Measurements from ENCODE around the gene PERCC1. TPM values are rescaled to one million over a fixed set of nuclear protein-coding genes. Genes with fewer than 3 reads are reported as not detected.

Gene PERCC1
- total RNA-seq, 1 experiment from 2014 or later, result not detected

- H3K4me1 ChIP-seq (ENCODE audit: insufficient read depth, low read length), result no peaks in the 10 kb centered on the region
- H3F3A ChIP-seq (ENCODE audit: low read length, unreplicated experiment), result no peaks in the 10 kb centered on the region
- no peak overlapping the region for H3K4me2 ChIP-seq (ENCODE audit: low read length)
- no peaks in the 10 kb centered on the region for H4K20me1 ChIP-seq (ENCODE audit: low read length)
- no peak overlapping the region for H3K9ac ChIP-seq (ENCODE audit: low read length)
- no peaks in the 10 kb centered on the region for H3K79me2 ChIP-seq (ENCODE audit: low read length)
- no peaks in the 10 kb centered on the region for H3K36me3 ChIP-seq (ENCODE audit: low read depth, low read length)
- H3K9me2 ChIP-seq (replicated peaks; ENCODE audit: low read length), result no peaks in the 10 kb centered on the region
- intact Hi-C loops (cut with micrococcal nuclease), result no loop called here
- ChIA-PET POLR2A (ENCODE audit: unreplicated experiment) (no interaction called here), CTCF (no interaction called here)
- no peaks in the 10 kb centered on the region for H3K9me3 ChIP-seq (ENCODE audit: low read length)
- no TSS peak for BruUV-seq (replicated peaks)
- H3K27ac ChIP-seq (ENCODE audit: low read length), result no peak overlapping the region
- no peak overlapping the region for H2AFZ ChIP-seq (ENCODE audit: low read length)
- H3K27me3 ChIP-seq (ENCODE audit: low read length), result no peaks in the 10 kb centered on the region
- no peak for TF ChIP-seq EZH2 (IDR thresholded peaks at IDR 0.05; ENCODE audit: low read length, unreplicated experiment)
- no peak for TF ChIP-seq EZH2phosphoT487 (IDR thresholded peaks at IDR 0.05; ENCODE audit: borderline replicate concordance, low read length)
- TF ChIP-seq, protein P1, sequence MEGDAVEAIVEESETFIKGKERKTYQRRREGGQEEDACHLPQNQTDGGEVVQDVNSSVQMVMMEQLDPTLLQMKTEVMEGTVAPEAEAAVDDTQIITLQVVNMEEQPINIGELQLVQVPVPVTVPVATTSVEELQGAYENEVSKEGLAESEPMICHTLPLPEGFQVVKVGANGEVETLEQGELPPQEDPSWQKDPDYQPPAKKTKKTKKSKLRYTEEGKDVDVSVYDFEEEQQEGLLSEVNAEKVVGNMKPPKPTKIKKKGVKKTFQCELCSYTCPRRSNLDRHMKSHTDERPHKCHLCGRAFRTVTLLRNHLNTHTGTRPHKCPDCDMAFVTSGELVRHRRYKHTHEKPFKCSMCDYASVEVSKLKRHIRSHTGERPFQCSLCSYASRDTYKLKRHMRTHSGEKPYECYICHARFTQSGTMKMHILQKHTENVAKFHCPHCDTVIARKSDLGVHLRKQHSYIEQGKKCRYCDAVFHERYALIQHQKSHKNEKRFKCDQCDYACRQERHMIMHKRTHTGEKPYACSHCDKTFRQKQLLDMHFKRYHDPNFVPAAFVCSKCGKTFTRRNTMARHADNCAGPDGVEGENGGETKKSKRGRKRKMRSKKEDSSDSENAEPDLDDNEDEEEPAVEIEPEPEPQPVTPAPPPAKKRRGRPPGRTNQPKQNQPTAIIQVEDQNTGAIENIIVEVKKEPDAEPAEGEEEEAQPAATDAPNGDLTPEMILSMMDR (conservative IDR thresholded peaks at IDR 0.05; ENCODE audit: low read depth, low read length), result no peak
- DNase-seq, result no peak
- H3K4me3 ChIP-seq (ENCODE audit: low read length), result no peak overlapping the region
- no peak for ATAC-seq
Observed at GRCh38 chr16:1452530-1452929, 21.7 kb downstream of the PERCC1 start.

- no peak overlapping the region for H3K4me3 ChIP-seq (ENCODE audit: low read length)
- no peak overlapping the region for H2AFZ ChIP-seq (ENCODE audit: low read length)
- no peak for DNase-seq
- ATAC-seq, result no peak
- H3K27me3 ChIP-seq (ENCODE audit: low read length), result no peaks in the 10 kb centered on the region
- H3K9ac ChIP-seq (ENCODE audit: low read length), result no peak overlapping the region
- H4K20me1 ChIP-seq (ENCODE audit: low read length), result no peaks in the 10 kb centered on the region
- no peak overlapping the region for H3K27ac ChIP-seq (ENCODE audit: low read length)
- no peak overlapping the region for H3K4me2 ChIP-seq (ENCODE audit: low read length)
- no peaks in the 10 kb centered on the region for H3K9me3 ChIP-seq (ENCODE audit: low read length)
- H3F3A ChIP-seq (ENCODE audit: low read length, unreplicated experiment), result no peaks in the 10 kb centered on the region
- TF ChIP-seq EZH2phosphoT487 (IDR thresholded peaks at IDR 0.05; ENCODE audit: borderline replicate concordance, low read length) (no peak), EZH2 (IDR thresholded peaks at IDR 0.05; ENCODE audit: low read length, unreplicated experiment) (no peak)
- TF ChIP-seq, protein P1 (conservative IDR thresholded peaks at IDR 0.05; ENCODE audit: low read depth, low read length), result no peak
- ChIA-PET CTCF (no interaction called here), POLR2A (ENCODE audit: unreplicated experiment) (no interaction called here)
- no peaks in the 10 kb centered on the region for H3K36me3 ChIP-seq (ENCODE audit: low read depth, low read length)
- no peaks in the 10 kb centered on the region for H3K79me2 ChIP-seq (ENCODE audit: low read length)
- intact Hi-C loops (cut with micrococcal nuclease), result no loop called here
- no peaks in the 10 kb centered on the region for H3K4me1 ChIP-seq (ENCODE audit: insufficient read depth, low read length)
- BruUV-seq (replicated peaks), result no TSS peak
- H3K9me2 ChIP-seq (replicated peaks; ENCODE audit: low read length), result no peaks in the 10 kb centered on the region
Observed at GRCh38 chr16:1453316-1453715, 22.4 kb downstream of the PERCC1 start.

- no peaks in the 10 kb centered on the region for H4K20me1 ChIP-seq (ENCODE audit: low read length)
- H3F3A ChIP-seq (ENCODE audit: low read length, unreplicated experiment), result no peaks in the 10 kb centered on the region
- no peak overlapping the region for H3K4me2 ChIP-seq (ENCODE audit: low read length)
- ChIA-PET POLR2A (ENCODE audit: unreplicated experiment) (no interaction called here), CTCF (no interaction called here)
- no peaks in the 10 kb centered on the region for H3K9me3 ChIP-seq (ENCODE audit: low read length)
- H2AFZ ChIP-seq (ENCODE audit: low read length), result no peak overlapping the region
- no peak overlapping the region for H3K4me3 ChIP-seq (ENCODE audit: low read length)
- no TSS peak for BruUV-seq (replicated peaks)
- H3K9me2 ChIP-seq (replicated peaks; ENCODE audit: low read length), result no peaks in the 10 kb centered on the region
- no peak for TF ChIP-seq EZH2phosphoT487 (IDR thresholded peaks at IDR 0.05; ENCODE audit: borderline replicate concordance, low read length)
- no peak for TF ChIP-seq EZH2 (IDR thresholded peaks at IDR 0.05; ENCODE audit: low read length, unreplicated experiment)
- TF ChIP-seq, protein P1 (conservative IDR thresholded peaks at IDR 0.05; ENCODE audit: low read depth, low read length), result no peak
- no peaks in the 10 kb centered on the region for H3K27me3 ChIP-seq (ENCODE audit: low read length)
- H3K79me2 ChIP-seq (ENCODE audit: low read length), result no peaks in the 10 kb centered on the region
- H3K36me3 ChIP-seq (ENCODE audit: low read depth, low read length), result no peaks in the 10 kb centered on the region
- intact Hi-C loops (cut with micrococcal nuclease), result no loop called here
- no peaks in the 10 kb centered on the region for H3K4me1 ChIP-seq (ENCODE audit: insufficient read depth, low read length)
- DNase-seq, result no peak
- no peak overlapping the region for H3K27ac ChIP-seq (ENCODE audit: low read length)
- no peak overlapping the region for H3K9ac ChIP-seq (ENCODE audit: low read length)
- ATAC-seq, result no peak
Observed at GRCh38 chr16:1454561-1454960, 23.7 kb downstream of the PERCC1 start.

Measured in PC-3 (cell line).